K562 (cell line): ENCODE measurements around the gene COMMD1. TPM values are rescaled to one million over a fixed set of nuclear protein-coding genes. Genes with fewer than 3 reads are reported as not detected.
"Not testable (repeated sequence)": the region's sequence is repeated elsewhere in the genome, so short reads cannot be mapped to it uniquely, and the experiment has no call there.

Experiments used
- ATAC-seq: fragments of 200-7000 bp; cut with Tn5 transposase; 3 replicates; pipeline ENCODE4 v1.9.1; 2020; ENCODE audit warnings: moderate library complexity
- BruUV-seq: library from RNA; stranded (reverse); fragments of 400-500 nt; replicated peaks from 2 replicates; lab custom pipeline; 2021; lab: Mats Ljungman, UMichigan
- CTCF ChIA-PET: fragments of 300-600 bp; formaldehyde crosslinking; extraction: SDS; loops from one replicate; lab custom pipeline; 2021; ENCODE audit warnings: low intra/inter-chr PET ratio; lab: Yijun Ruan, JAX
- POLR2A ChIA-PET: fragments of 300-600, 350-650 bp; sonication (Branson Sonifier 250); formaldehyde crosslinking; extraction: SDS; loops from one replicate; lab custom pipeline; 2021; ENCODE audit warnings: antibody characterized with exemption, inconsistent platforms; lab: Yijun Ruan, JAX
- DNase-seq, 4 experiments: peaks; one replicate each; pipeline versions ENCODE4 v3.0.0 to v3.0.0-alpha.2; 2011 to 2018; ENCODE audit warnings: low spot score in 3 of 4, mixed read lengths in 3 of 4; ENCODE audit errors: extremely low read depth in 1 of 4
- FAIRE-seq: peaks from 2 replicates; lab custom pipeline; 2011; peaks lifted over from hg19 to GRCh38; lab: Jason Lieb, UNC
- H2AFZ ChIP-seq: 2 replicates; pipeline ENCODE4 v1.6.0; 2011; ENCODE audit warnings: low read depth, low read length, control low read depth, inconsistent platforms
- H3K27ac ChIP-seq: fragments of 200-600 bp; 3 replicates; pipeline ENCODE4 v1.8.0; 2011; ENCODE audit warnings: low read depth, mild to moderate bottlenecking, control low read depth, inconsistent platforms, low read length, moderate library complexity, mixed read lengths; ENCODE audit errors: extremely low read depth
- H3K27me3 ChIP-seq, 2 experiments: fragments of 300-600 bp in 1 of 2; 2 replicates in 1 of 2; 3 replicates in 1 of 2; pipeline versions ENCODE4 v1.6.0 to v1.8.0; 2011; ENCODE audit warnings: inconsistent platforms in 2 of 2, low read length in 2 of 2, mild to moderate bottlenecking in 1 of 2, mixed read lengths in 1 of 2, moderate library complexity in 1 of 2; ENCODE audit not compliant: control insufficient read depth in 2 of 2, insufficient read depth in 2 of 2
- H3K36me3 ChIP-seq: fragments of 300-600 bp; 3 replicates; pipeline ENCODE4 v1.8.0; 2011; ENCODE audit warnings: mild to moderate bottlenecking, low read length, inconsistent platforms; ENCODE audit not compliant: control insufficient read depth, insufficient read depth
- H3K4me1 ChIP-seq, 2 experiments: fragments of 200-600 bp in 1 of 2; replicated peaks in 1 of 2; 2 replicates in 1 of 2; 3 replicates in 1 of 2; pipeline versions ENCODE4 v1.5.1 to v1.8.0; 2011; ENCODE audit warnings: inconsistent platforms in 2 of 2, low read length in 2 of 2, mild to moderate bottlenecking in 1 of 2, mixed read lengths in 1 of 2, moderate library complexity in 1 of 2; ENCODE audit not compliant: control insufficient read depth in 2 of 2, insufficient read depth in 2 of 2
- H3K4me2 ChIP-seq: 2 replicates; pipeline ENCODE4 v1.6.1; 2011; ENCODE audit warnings: low read length, control low read depth, inconsistent platforms, mixed read lengths; ENCODE audit not compliant: insufficient read depth
- H3K4me3 ChIP-seq: fragments of 200-600 bp; sonication (generic), shearing (Covaris generic); 2 replicates; pipeline ENCODE4 v1.5.1; 2016; ENCODE audit warnings: control low read depth, inconsistent platforms
- H3K79me2 ChIP-seq: fragments of 200-600 bp; 3 replicates; pipeline ENCODE4 v1.8.0; 2011; ENCODE audit warnings: low read length, inconsistent platforms; ENCODE audit not compliant: control insufficient read depth, insufficient read depth
- H3K9ac ChIP-seq, 2 experiments: 2 replicates each; pipeline versions ENCODE4 v1.6.0 to v1.6.1; 2011; ENCODE audit warnings: low read depth in 2 of 2, low read length in 2 of 2, control low read depth in 1 of 2, inconsistent platforms in 1 of 2, mild to moderate bottlenecking in 1 of 2, mixed read lengths in 1 of 2; ENCODE audit not compliant: insufficient read depth in 1 of 2
- H3K9me1 ChIP-seq: one replicate; pipeline ENCODE4 v1.6.0; 2011; ENCODE audit warnings: inconsistent platforms, mild to moderate bottlenecking, low read length, moderate library complexity; ENCODE audit not compliant: control insufficient read depth, insufficient read depth
- H3K9me3 ChIP-seq: replicated peaks from 2 replicates; pipeline ENCODE4 v1.5.1; 2011; ENCODE audit warnings: low read depth, low read length, inconsistent platforms; ENCODE audit not compliant: control insufficient read depth, insufficient read depth
- H4K20me1 ChIP-seq: replicated peaks from 2 replicates; pipeline ENCODE4 v1.6.1; 2011; ENCODE audit warnings: low read length, inconsistent platforms, mixed read lengths; ENCODE audit not compliant: control insufficient read depth, insufficient read depth
- BRD4 ChIP-seq: fragments of 200-600 bp; sonication (generic); IDR thresholded peaks from 2 replicates; pipeline ENCODE4 v1.6.1; 2017; ENCODE audit warnings: inconsistent platforms
- CBFA2T2 ChIP-seq: fragments of 450-650 bp; conservative IDR thresholded peaks from 2 replicates; pipeline ENCODE4 v1.6.1; 2017; ENCODE audit warnings: mild to moderate bottlenecking
- EP400 ChIP-seq: fragments of 450-650 bp; IDR thresholded peaks from 2 replicates; pipeline ENCODE4 v1.6.1; 2017; ENCODE audit warnings: antibody characterized with exemption, mild to moderate bottlenecking, moderate library complexity
- NR2C1 ChIP-seq, 2 experiments: fragments of 450-650 bp; IDR thresholded peaks; 2 replicates each; pipeline ENCODE4 v1.6.1; 2017; ENCODE audit warnings: mild to moderate bottlenecking in 2 of 2, antibody characterized with exemption in 1 of 2, inconsistent platforms in 1 of 2, missing compliant biosample characterization in 1 of 2, missing genetic modification characterization in 1 of 2
- RBBP5 ChIP-seq: fragments of 200-600 bp; sonication (generic); IDR thresholded peaks from 2 replicates; pipeline ENCODE4 v1.6.1; 2012; ENCODE audit warnings: borderline replicate concordance, mild to moderate bottlenecking, low read length, control low read depth, inconsistent platforms; ENCODE audit not compliant: insufficient read depth, poor library complexity, severe bottlenecking
- WGBS: fragments of 100-300 bp; shearing (Covaris generic); methylation state at CpG from one replicate; pipeline ENCODE4 v1.1.6; 2016; ENCODE audit warnings: low coverage, mixed read lengths; ENCODE audit not compliant: insufficient coverage; ENCODE audit errors: missing lambda C conversion rate; 5-methylcytosine and 5-hydroxymethylcytosine counted together
- in situ Hi-C: fragments of 300-500 bp; cut with MboI; formaldehyde crosslinking; loops from 4 replicates; pipeline ENCODE4 v1.15.0; 2018; ENCODE audit warnings: inconsistent platforms, mixed read lengths
- intact Hi-C: fragments of 100-400 bp; cut with micrococcal nuclease; formaldehyde crosslinking; loops from 2 replicates; pipeline ENCODE4 v1.14.2; 2022
- polyA plus RNA-seq, 8 experiments: library from polyadenylated mRNA; depleted of rRNA in 4 of 8; stranded (reverse) in 5 of 8; unstranded in 3 of 8; fragments of >200 nt; fragmentation: Nextera tagmentation in 2 of 8; fragmentation: Illumina TruSeq in 1 of 8; extraction: Ambion mirVana in 2 of 8; extraction: Trizol in 1 of 8; gene quantifications; 2 replicates each; pipeline versions ENCODE4 v1.2.1 to v1.2.3, GENCODE V29; 2011 to 2014; ENCODE audit warnings: inconsistent platforms in 1 of 8, missing spikeins in 1 of 8
- total RNA-seq, 7 experiments: library from RNA; depleted of rRNA in 6 of 7; stranded (reverse); fragments of >200 nt in 6 of 7; fragmentation: Illumina TruSeq in 2 of 7; extraction: Trizol in 2 of 7; gene quantifications; 2 replicates each; pipeline versions ENCODE4 v1.2.1 to v1.2.3, GENCODE V29; 2011 to 2021; ENCODE audit warnings: low replicate concordance in 1 of 7
- TF ChIP-seq, protein P1 (sequence below): fragments of 450-650 bp; formaldehyde crosslinking; IDR thresholded peaks from 2 replicates; pipeline ENCODE4 v1.4.0; 2020; ENCODE audit warnings: mild to moderate bottlenecking, moderate library complexity

COMMD1 gene
- total and polyA plus RNA-seq, 9 of the 15 experiments (the other 6 are each of a cell fraction or from before 2014, with no cell fraction given): 14.4 to 77.0 (median 21.4) TPM

DNA sequence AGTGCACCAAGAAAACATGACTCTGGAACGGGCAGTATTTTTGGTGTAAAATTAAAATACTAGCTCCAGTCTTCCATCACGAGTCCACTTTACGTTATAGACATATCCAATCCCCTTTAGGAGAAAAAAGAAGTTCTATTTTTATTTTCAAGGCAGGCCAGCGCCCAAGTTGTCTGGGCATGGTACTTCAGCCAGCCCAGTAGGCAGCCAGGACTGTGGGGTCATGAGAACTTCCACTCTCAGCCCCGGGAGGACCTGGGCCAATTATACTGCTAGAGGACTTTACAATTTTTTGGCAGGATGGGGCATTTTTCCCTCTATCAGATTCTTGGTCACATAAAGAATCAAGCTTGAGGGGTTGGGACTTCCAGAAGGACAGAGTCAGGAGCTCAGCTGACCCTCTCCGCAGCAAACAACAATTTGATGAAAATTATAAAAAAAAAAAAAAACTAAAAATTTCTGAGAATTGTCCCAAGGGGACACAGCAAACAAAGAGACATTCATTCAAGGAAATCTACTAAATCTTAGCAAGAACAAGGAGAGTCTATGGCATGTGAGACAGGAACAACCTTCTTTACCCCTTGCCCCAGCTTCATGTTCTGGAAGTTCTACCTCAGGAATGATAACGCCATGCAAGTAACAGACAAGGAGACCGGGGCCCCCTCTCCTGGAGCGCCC lies 253.1 kb downstream of the COMMD1 start (continued):
- TF ChIP-seq EP400 (no peak), RBBP5 (no peak), CBFA2T2 (no peak), BRD4 (no peak), NR2C1 (IDR thresholded peaks at IDR 0.05) (no peak), NR2C1 (tag; IDR thresholded peaks at IDR 0.05) (no peak)
- TF ChIP-seq, protein P1, sequence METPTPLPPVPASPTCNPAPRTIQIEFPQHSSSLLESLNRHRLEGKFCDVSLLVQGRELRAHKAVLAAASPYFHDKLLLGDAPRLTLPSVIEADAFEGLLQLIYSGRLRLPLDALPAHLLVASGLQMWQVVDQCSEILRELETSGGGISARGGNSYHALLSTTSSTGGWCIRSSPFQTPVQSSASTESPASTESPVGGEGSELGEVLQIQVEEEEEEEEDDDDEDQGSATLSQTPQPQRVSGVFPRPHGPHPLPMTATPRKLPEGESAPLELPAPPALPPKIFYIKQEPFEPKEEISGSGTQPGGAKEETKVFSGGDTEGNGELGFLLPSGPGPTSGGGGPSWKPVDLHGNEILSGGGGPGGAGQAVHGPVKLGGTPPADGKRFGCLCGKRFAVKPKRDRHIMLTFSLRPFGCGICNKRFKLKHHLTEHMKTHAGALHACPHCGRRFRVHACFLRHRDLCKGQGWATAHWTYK: no peak

GRCh38 chr2:62160691-62161090 lies 255.2 kb downstream of the COMMD1 start:
- H3K27ac ChIP-seq, ATAC-seq, in situ Hi-C loops, H3K79me2 ChIP-seq, FAIRE-seq, H3K4me2 ChIP-seq, H2AFZ ChIP-seq, H4K20me1 ChIP-seq, H3K4me3 ChIP-seq, H3K9ac ChIP-seq, H3K9me3 ChIP-seq, DNase-seq, BruUV-seq, H3K9me1 ChIP-seq, CTCF ChIA-PET, H3K27me3 ChIP-seq, intact Hi-C loops, POLR2A ChIA-PET, H3K36me3 ChIP-seq: not testable (repeated sequence)
- H3K4me1 ChIP-seq: peaks cover 0 to 14% of the 10 kb centered on the region in 2 experiments; a peak in 4 of 5 replicates
- WGBS: 91% methylated on average over 8 of the region's 9 CpGs
